Measurements from ENCODE around the gene ZNF780B.

The ZNF780B gene

DNA sequence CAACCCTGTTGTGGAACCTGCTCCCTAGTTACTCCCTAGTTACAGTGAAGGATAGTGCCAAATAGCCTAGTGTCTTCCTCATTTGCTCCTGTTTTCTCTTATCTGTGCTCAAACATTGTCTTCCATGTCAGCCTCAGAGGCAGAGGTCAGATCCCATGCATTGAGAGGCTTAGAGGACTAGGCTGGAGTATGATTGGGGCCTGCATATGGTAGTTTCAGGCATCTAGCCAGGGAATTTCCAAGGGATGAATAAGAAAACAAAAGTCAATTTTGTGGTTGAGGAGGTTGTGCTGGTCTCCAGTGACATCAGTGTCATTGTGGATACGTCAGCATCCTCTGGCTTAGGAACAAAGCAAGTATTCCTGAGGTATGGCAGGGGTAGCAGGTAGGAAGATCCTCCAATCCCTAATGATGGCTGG lies 49.7 kb downstream of the ZNF780B start:
- Histone ChIP-seq H3K9me3 (no peaks in the 10 kb centered on the region), H3K27me3 (no peaks in the 10 kb centered on the region), H3K4me1 (no peaks in the 10 kb centered on the region), H3K4me3 (ENCODE audit: low read depth, low read length) (no peak overlapping the region), H3K36me3 (no peaks in the 10 kb centered on the region)
- DNase-seq, result no peak
- TF ChIP-seq, protein P1, sequence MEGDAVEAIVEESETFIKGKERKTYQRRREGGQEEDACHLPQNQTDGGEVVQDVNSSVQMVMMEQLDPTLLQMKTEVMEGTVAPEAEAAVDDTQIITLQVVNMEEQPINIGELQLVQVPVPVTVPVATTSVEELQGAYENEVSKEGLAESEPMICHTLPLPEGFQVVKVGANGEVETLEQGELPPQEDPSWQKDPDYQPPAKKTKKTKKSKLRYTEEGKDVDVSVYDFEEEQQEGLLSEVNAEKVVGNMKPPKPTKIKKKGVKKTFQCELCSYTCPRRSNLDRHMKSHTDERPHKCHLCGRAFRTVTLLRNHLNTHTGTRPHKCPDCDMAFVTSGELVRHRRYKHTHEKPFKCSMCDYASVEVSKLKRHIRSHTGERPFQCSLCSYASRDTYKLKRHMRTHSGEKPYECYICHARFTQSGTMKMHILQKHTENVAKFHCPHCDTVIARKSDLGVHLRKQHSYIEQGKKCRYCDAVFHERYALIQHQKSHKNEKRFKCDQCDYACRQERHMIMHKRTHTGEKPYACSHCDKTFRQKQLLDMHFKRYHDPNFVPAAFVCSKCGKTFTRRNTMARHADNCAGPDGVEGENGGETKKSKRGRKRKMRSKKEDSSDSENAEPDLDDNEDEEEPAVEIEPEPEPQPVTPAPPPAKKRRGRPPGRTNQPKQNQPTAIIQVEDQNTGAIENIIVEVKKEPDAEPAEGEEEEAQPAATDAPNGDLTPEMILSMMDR (IDR thresholded peaks at IDR 0.05; ENCODE audit: low read depth, low read length), result no peak

DNA sequence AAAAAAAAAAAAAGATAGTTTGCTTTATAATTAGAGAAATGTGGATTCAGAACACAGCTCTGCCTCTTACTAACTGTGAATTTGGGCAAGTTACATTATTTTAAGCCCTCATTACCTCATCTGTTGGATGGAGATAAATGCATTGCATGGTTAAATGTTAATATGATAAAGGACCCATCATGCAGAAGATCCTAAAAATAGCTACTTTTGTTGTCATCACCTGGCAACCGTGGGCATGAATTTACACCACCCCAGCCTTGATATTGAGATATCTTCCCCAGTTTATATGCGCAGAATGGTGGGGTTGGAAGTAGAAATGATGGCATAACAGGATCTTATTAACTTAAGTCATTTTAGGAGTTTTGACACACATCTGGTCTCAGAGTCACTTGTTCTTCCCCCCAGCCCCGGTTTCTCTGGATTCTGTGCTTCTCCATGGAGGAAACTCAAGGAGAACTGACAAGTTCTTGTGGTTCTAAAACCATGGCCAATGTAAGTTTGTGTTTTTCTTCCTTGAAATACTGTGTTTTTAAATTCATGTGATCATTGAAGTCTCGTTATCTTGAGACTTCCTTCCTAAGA lies 50.2 kb downstream of the ZNF780B start:
- no peak for DNase-seq
- TF ChIP-seq, protein P1 (IDR thresholded peaks at IDR 0.05; ENCODE audit: low read depth, low read length), result no peak

DNA sequence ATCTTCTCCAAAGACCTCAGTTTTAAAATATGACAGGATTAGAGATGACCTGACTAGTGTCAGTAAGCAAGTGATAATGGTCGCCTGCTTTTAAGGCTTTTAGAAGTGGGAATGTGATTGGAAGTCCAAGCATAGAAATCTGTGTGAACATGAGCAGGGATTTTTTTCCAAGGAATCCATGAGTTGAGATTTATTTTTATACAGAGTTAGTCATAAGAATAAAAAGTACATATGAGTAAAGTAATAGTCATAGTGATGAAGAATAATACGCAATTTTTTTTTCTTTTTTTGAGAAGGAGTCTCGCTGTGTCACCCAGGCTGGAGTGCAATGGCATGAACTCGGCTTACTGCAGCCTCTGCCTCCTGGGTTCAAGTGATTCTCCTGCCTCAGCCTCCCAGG lies 57.5 kb downstream of the ZNF780B start:
- Histone ChIP-seq H3K27me3 (no peaks in the 10 kb centered on the region), H3K36me3 (no peaks in the 10 kb centered on the region), H3K4me3 (ENCODE audit: low read depth, low read length) (no peak overlapping the region), H3K9me3 (no peaks in the 10 kb centered on the region), H3K4me1 (no peaks in the 10 kb centered on the region)
- no peak for DNase-seq
- TF ChIP-seq, protein P1 (IDR thresholded peaks at IDR 0.05; ENCODE audit: low read depth, low read length), result no peak

More for the DNA sequence above, 50.2 kb downstream of the ZNF780B start:
- H3K4me1 ChIP-seq, result no peaks in the 10 kb centered on the region
- H3K4me3 ChIP-seq (ENCODE audit: low read depth, low read length), result no peak overlapping the region
- no peaks in the 10 kb centered on the region for H3K36me3 ChIP-seq
- no peaks in the 10 kb centered on the region for H3K9me3 ChIP-seq
- H3K27me3 ChIP-seq, result no peaks in the 10 kb centered on the region

DNA sequence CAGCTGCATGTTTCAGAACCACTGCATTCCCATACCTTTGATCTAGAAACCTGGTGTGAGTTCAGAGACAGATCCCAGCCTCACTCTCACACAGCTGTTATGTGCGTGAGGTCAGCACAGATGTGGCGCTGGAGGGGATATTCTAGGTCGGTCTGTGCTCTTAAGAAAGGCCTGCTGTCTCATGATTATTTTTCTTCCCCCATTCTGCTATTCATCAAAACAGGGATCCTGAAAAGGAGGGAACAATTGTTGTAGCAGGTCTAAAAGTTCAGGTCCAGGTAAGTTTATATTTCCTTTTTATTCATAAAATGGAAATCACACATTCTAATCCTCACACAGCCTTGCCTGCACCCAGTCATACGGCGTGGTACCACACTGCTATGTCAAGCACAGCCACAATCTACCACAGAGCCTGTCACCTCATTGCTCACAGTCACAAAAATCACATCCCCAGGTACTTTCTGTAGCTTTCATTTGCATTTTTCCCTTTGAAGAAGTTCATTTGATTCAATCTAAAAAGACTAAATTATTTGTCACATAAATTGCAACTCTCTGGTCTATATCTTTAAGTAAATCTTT lies 58.3 kb downstream of the ZNF780B start:
- no peaks in the 10 kb centered on the region for H3K9me3 ChIP-seq
- H3K4me1 ChIP-seq, result no peaks in the 10 kb centered on the region
- H3K4me3 ChIP-seq (ENCODE audit: low read depth, low read length), result peak overlapping the region; percentile 98
- H3K36me3 ChIP-seq, result no peaks in the 10 kb centered on the region
- TF ChIP-seq, protein P1 (IDR thresholded peaks at IDR 0.05; ENCODE audit: low read depth, low read length), result no peak
- DNase-seq, result no peak
- no peaks in the 10 kb centered on the region for H3K27me3 ChIP-seq

DNA sequence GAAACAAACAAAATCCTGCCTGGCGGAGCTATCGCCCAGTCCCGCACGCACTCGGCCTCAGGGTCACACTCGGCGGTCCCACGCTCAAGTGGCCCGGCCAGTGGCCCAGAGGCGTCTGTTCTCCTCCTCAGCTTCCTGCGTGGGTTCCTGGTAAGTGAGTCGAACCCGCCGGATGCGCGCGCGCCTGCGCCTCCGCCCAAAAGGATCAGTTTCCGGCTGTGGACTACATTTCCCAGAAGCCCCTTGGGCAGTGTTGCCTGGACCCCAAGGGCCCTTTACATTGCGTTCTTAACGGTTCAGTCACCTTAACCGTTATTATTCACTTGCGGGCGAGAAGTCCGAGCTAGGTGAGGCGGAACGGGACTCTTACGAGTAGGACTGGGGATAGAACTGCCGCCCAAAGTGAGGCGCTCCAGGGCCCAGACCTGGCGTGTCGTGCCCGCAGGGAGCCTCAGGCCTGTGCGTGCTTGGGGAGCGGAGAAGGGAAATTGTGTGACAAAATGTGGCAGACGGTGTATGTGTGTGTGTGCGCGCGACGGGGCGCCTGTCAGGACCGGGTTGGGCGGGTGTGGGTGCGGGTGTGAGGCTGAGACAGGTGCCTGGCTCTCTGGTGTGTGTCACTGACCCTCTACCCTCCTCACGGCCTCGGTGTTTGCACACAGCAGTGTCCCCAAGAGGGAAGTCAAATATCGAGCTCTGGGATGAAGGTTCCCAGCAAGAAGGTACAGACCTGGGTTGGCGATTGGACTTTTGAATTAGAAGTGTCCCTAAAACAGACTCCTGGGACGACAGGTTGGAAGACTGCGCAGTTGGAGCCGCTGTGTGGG lies 59.0 kb downstream of the ZNF780B start, which contains the start of gene ZNF546:
Gene ZNF546, plus strand, starts transcription at position 250 of the 827 bp plus-strand sequence. CDS start 1,267 bp downstream, outside the sequence.
- H3K9me3 ChIP-seq, result no peaks in the 10 kb centered on the region
- peak within 1 kb of the TSS; percentile 98 for H3K4me3 ChIP-seq (ENCODE audit: low read depth, low read length)
- DNase-seq, result peak; percentile 90
- H3K4me1 ChIP-seq, result no peaks in the 10 kb centered on the region
- H3K27me3 ChIP-seq, result no peaks in the 10 kb centered on the region
- TF ChIP-seq, protein P1 (IDR thresholded peaks at IDR 0.05; ENCODE audit: low read depth, low read length), result no peak
- H3K36me3 ChIP-seq, result no peaks in the 10 kb centered on the region

Data from BE2C (cell line).